GM12878 (cell line): Measurements from ENCODE around the gene UGT1A7. TPM values are rescaled to one million over a fixed set of nuclear protein-coding genes. Genes with fewer than 3 reads are reported as not detected.
A peak's percentile ranks its signal among the peaks of the same experiment; 100 is the strongest.

Source experiments
- ATAC-seq: fragments of 200-7000 bp; cut with Tn5 transposase; 3 replicates; pipeline ENCODE4 v1.9.1; 2020; ENCODE audit warnings: mild to moderate bottlenecking, moderate library complexity
- BruUV-seq: library from RNA; stranded (reverse); fragments of 400-500 nt; replicated peaks from 2 replicates; lab custom pipeline; 2021; lab: Mats Ljungman, UMichigan
- CTCF ChIA-PET: fragments of 300-600 bp; sonication (Branson Sonifier 250); formaldehyde crosslinking; extraction: SDS; loops from one replicate; lab custom pipeline; 2021; ENCODE audit warnings: inconsistent platforms; lab: Yijun Ruan, JAX
- POLR2A ChIA-PET: fragments of 350-600 bp; formaldehyde crosslinking; extraction: SDS; loops from one replicate; lab custom pipeline; 2021; ENCODE audit warnings: inconsistent platforms; lab: Charles Lee
- RAD21 ChIA-PET: fragments of 300-600 bp; sonication (Branson Sonifier 250); formaldehyde crosslinking; loops from one replicate; lab custom pipeline; 2023; ENCODE audit warnings: antibody characterized with exemption; ENCODE audit not compliant: unreplicated experiment; lab: Charles Lee
- SMC1A ChIA-PET: fragments of 300-600 bp; sonication (Branson Sonifier 250); formaldehyde crosslinking; loops from one replicate; lab custom pipeline; 2023; ENCODE audit not compliant: unreplicated experiment, uncharacterized antibody; lab: Charles Lee
- DNase-seq: peaks from one replicate; pipeline ENCODE4 v3.0.0-alpha.2; 2011; ENCODE audit warnings: low read depth, low spot score
- FAIRE-seq: peaks from 3 replicates; lab custom pipeline; 2011; peaks lifted over from hg19 to GRCh38; lab: Jason Lieb, UNC
- H2AFZ ChIP-seq: 2 replicates; pipeline ENCODE4 v1.6.0; 2011; ENCODE audit warnings: low read depth, low read length, control low read depth; ENCODE audit not compliant: control insufficient read depth
- H3K27ac ChIP-seq: 2 replicates; pipeline ENCODE4 v1.5.1; 2011; ENCODE audit warnings: control low read depth; ENCODE audit not compliant: control insufficient read depth, insufficient read depth
- H3K27me3 ChIP-seq, 2 experiments: replicated peaks in 1 of 2; 2 replicates each; pipeline versions ENCODE4 v1.6.0 to v1.6.1; 2011; ENCODE audit warnings: low read length in 1 of 2; ENCODE audit not compliant: control insufficient read depth in 2 of 2, insufficient read depth in 2 of 2
- H3K36me3 ChIP-seq, 2 experiments: 2 replicates each; pipeline ENCODE4 v1.5.1; 2011; ENCODE audit warnings: low read length in 1 of 2; ENCODE audit not compliant: control insufficient read depth in 2 of 2, insufficient read depth in 2 of 2
- H3K4me1 ChIP-seq: 2 replicates; pipeline ENCODE4 v1.6.1; 2011; ENCODE audit warnings: mild to moderate bottlenecking, low read length, moderate library complexity, mixed read lengths; ENCODE audit not compliant: control insufficient read depth, insufficient read depth
- H3K4me2 ChIP-seq: 2 replicates; pipeline ENCODE4 v1.6.0; 2011; ENCODE audit warnings: control low read depth; ENCODE audit not compliant: control insufficient read depth, insufficient read depth
- H3K4me3 ChIP-seq: fragments of 200-600 bp; sonication (generic); 2 replicates; pipeline ENCODE4 v1.5.1; 2016
- H3K79me2 ChIP-seq: 2 replicates; pipeline ENCODE4 v1.6.0; 2011; ENCODE audit warnings: low read length; ENCODE audit not compliant: control insufficient read depth, insufficient read depth
- H3K9ac ChIP-seq: 2 replicates; pipeline ENCODE4 v1.8.0; 2011; ENCODE audit warnings: low read length, control low read depth, mixed read lengths; ENCODE audit not compliant: control insufficient read depth, insufficient read depth
- H3K9me3 ChIP-seq: replicated peaks from 3 replicates; pipeline ENCODE4 v1.5.1; 2011; ENCODE audit warnings: mild to moderate bottlenecking, low read length; ENCODE audit not compliant: control insufficient read depth, insufficient read depth
- H4K20me1 ChIP-seq: 2 replicates; pipeline ENCODE4 v1.6.0; 2011; ENCODE audit not compliant: control insufficient read depth, insufficient read depth
- PBX3 ChIP-seq: IDR thresholded peaks from 2 replicates; pipeline ENCODE4 v1.6.1; 2011; ENCODE audit warnings: mild to moderate bottlenecking, low read depth, low read length, moderate library complexity; ENCODE audit not compliant: insufficient replicate concordance
- USF1 ChIP-seq: IDR thresholded peaks from 2 replicates; pipeline ENCODE4 v1.6.1; 2011; ENCODE audit warnings: borderline replicate concordance, low read depth, mild to moderate bottlenecking, moderate library complexity, mixed read lengths, low read length; ENCODE audit not compliant: insufficient read depth; ENCODE audit errors: extremely low read length
- WGBS: methylation state at CpG from one replicate; pipeline ENCODE4 v1.1.6; 2016; ENCODE audit warnings: low lambda C conversion rate; ENCODE audit not compliant: insufficient replicate concordance, insufficient coverage; ENCODE audit errors: missing lambda C conversion rate; 5-methylcytosine and 5-hydroxymethylcytosine counted together
- in situ Hi-C: fragments of 300-500 bp; cut with MboI; formaldehyde crosslinking; loops from 9 replicates; pipeline ENCODE4 v1.14.3; 2018; ENCODE audit warnings: mixed read lengths
- intact Hi-C: fragments of 100-400 bp; cut with micrococcal nuclease; formaldehyde crosslinking; loops from one replicate; pipeline ENCODE4 v1.14.2; 2022; ENCODE audit not compliant: unreplicated experiment
- polyA plus RNA-seq, 11 experiments: library from polyadenylated mRNA; depleted of rRNA in 4 of 11; unstranded in 6 of 11; stranded (reverse) in 5 of 11; fragments of >200 nt; fragmentation: Nextera tagmentation in 4 of 11; fragmentation: Illumina TruSeq in 1 of 11; extraction: Ambion mirVana in 4 of 11; extraction: Trizol in 1 of 11; gene quantifications; 1 replicate in 1 of 11; 2 replicates in 10 of 11; pipeline versions ENCODE4 v1.2.1 to v1.2.3, GENCODE V29; 2011 to 2016; ENCODE audit warnings: inconsistent platforms in 2 of 11, missing spikeins in 2 of 11, low read depth in 1 of 11
- total RNA-seq, 4 experiments: library from RNA; depleted of rRNA in 3 of 4; stranded (reverse); fragments of >200 nt in 3 of 4; fragmentation: Illumina TruSeq in 1 of 4; extraction: Trizol in 1 of 4; gene quantifications; 2 replicates each; pipeline versions ENCODE4 v1.2.1 to v1.2.3, GENCODE V29; 2013 to 2021

Gene UGT1A7
- total and polyA plus RNA-seq, 10 of the 15 experiments (the other 5 are each of a cell fraction or from before 2014, with no cell fraction given), result not detected

GRCh38 chr2:233708942-233709341, 27.2 kb downstream of the UGT1A7 start:
- SMC1A ChIA-PET, result no interaction called here
- H3K4me2 ChIP-seq, result no peak overlapping the region
- no peaks in the 10 kb centered on the region; the same call in 1 of the 3 replicates for H3K9me3 ChIP-seq
- no peaks in the 10 kb centered on the region for H3K79me2 ChIP-seq
- TF ChIP-seq USF1 (peak; percentile 2), PBX3 (no peak)
- TF ChIP-seq, all 136 proteins: peak for 1
- ChIA-PET POLR2A (no interaction called here), RAD21 (no interaction called here), CTCF (interaction anchor here (0.7 kb wide), 1 partner anchor 304 kb away, joined by 4 read pairs; no protein-coding TSS in a partner anchor)
- 35% methylated on average over 5 of the region's 5 CpGs for WGBS
- Histone ChIP-seq H3K4me1 (no peaks in the 10 kb centered on the region), H4K20me1 (no peaks in the 10 kb centered on the region), H3K4me3 (no peak overlapping the region), H3K36me3 (no peaks in the 10 kb centered on the region), H3K27ac (no peak overlapping the region), H3K27me3 (peaks cover 0 to 4% of the 10 kb centered on the region in 2 experiments; a peak in 1 of 4 replicates), H3K9ac (no peak overlapping the region), H2AFZ (no peak overlapping the region)
- FAIRE-seq (no peak), DNase-seq (no peak), ATAC-seq (no peak)
- BruUV-seq, result no TSS peak
- in situ Hi-C loops (no loop called here), intact Hi-C loops (no loop called here)
